Neural progenitor cell (in vitro differentiated cells): ENCODE measurements around the gene TRAF5.

Experiments
- CTCF ChIP-seq: fragments of 200-600 bp; sonication (generic); IDR thresholded peaks from 2 replicates; pipeline ENCODE4 v1.5.1; 2017; ENCODE audit warnings: antibody characterized with exemption, mild to moderate bottlenecking
- EZH2phosphoT487 ChIP-seq: fragments of 200-600 bp; sonication (generic); IDR thresholded peaks from 2 replicates; pipeline ENCODE4 v1.6.1; 2017; ENCODE audit warnings: antibody characterized with exemption

DNA sequence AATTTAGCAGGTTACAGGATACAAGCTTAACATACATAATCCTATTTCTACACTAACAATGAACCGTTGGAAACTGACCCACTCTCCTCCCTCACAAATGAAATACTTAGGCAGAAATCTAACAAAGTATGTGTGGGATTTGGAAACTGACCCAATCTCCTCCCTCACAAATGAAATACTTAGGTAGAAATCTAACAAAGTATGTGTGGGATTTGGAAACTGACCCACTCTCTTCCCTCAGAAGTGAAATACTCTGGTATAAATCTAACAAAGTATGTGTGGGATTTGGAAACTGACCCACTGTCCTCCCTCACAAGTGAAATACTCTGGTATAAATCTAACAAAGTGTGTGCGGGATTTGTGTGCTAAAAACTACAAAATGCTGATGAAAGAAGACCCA is 60.3 kb downstream of the TRAF5 start:
- no peak for TF ChIP-seq EZH2phosphoT487
- TF ChIP-seq CTCF: no peak
